MG63 (cell line): Measurements from ENCODE around the gene OR2V2. TPM values are rescaled to one million over a fixed set of nuclear protein-coding genes. Genes with fewer than 3 reads are reported as not detected.

ENCODE experiments used
- DNase-seq: peaks from one replicate; pipeline ENCODE4 v3.0.0-alpha.2; 2020
- H3K27me3 ChIP-seq: fragments of 250-450 bp; sonication (Bioruptor Pico); 2 replicates; pipeline ENCODE4 v1.5.1; 2020; ENCODE audit warnings: mild to moderate bottlenecking, moderate library complexity
- H3K36me3 ChIP-seq: fragments of 250-450 bp; sonication (Bioruptor Pico); 2 replicates; pipeline ENCODE4 v1.5.1; 2020; ENCODE audit warnings: mild to moderate bottlenecking, moderate library complexity
- H3K4me3 ChIP-seq: fragments of 250-450 bp; sonication (Bioruptor Pico); 2 replicates; pipeline ENCODE4 v1.5.1; 2020; ENCODE audit warnings: mild to moderate bottlenecking, moderate library complexity
- H3K9me3 ChIP-seq: fragments of 250-450 bp; sonication (Bioruptor Pico); 2 replicates; pipeline ENCODE4 v1.5.1; 2020; ENCODE audit warnings: mild to moderate bottlenecking, moderate library complexity
- total RNA-seq: library from RNA; depleted of rRNA; stranded (reverse); fragments of >200 nt; shearing (Covaris generic); gene quantifications from 2 replicates; pipeline ENCODE4 v1.2.3, GENCODE V29; 2014; ENCODE audit warnings: low replicate concordance

OR2V2 gene
- total RNA-seq, 1 experiment from 2014 or later: not detected

- no peaks in the 10 kb centered on the region for H3K27me3 ChIP-seq
- peak overlapping the region; percentile 87 for H3K4me3 ChIP-seq
- peaks cover 6% of the 10 kb centered on the region for H3K36me3 ChIP-seq
- peak; percentile 61 for DNase-seq
- H3K9me3 ChIP-seq: no peaks in the 10 kb centered on the region
Measured at GRCh38 chr5:181190711-181191525, 43.5 kb downstream of the OR2V2 start.

GRCh38 chr5:181191526-181192336 is 44.3 kb downstream of the OR2V2 start:
- Histone ChIP-seq H3K9me3 (no peaks in the 10 kb centered on the region), H3K27me3 (no peaks in the 10 kb centered on the region), H3K4me3 (peak overlapping the region; percentile 87), H3K36me3 (peaks cover 6% of the 10 kb centered on the region)
- DNase-seq: peak; percentile 97

GRCh38 chr5:181192337-181193046 is 45.1 kb downstream of the OR2V2 start:
- Histone ChIP-seq H3K9me3 (no peaks in the 10 kb centered on the region), H3K36me3 (peaks cover 6% of the 10 kb centered on the region), H3K27me3 (no peaks in the 10 kb centered on the region), H3K4me3 (peak overlapping the region; percentile 87)
- no peak for DNase-seq

- DNase-seq: no peak
- Histone ChIP-seq H3K4me3 (no peak overlapping the region), H3K36me3 (peaks cover 6% of the 10 kb centered on the region), H3K27me3 (no peaks in the 10 kb centered on the region), H3K9me3 (no peaks in the 10 kb centered on the region)
Measured at GRCh38 chr5:181193656-181194055, 46.3 kb downstream of the OR2V2 start.

GRCh38 chr5:181194489-181195248 is 47.3 kb downstream of the OR2V2 start:
- Histone ChIP-seq H3K27me3 (no peaks in the 10 kb centered on the region), H3K4me3 (no peak overlapping the region), H3K9me3 (no peaks in the 10 kb centered on the region), H3K36me3 (peaks cover 6% of the 10 kb centered on the region)
- no peak for DNase-seq

GRCh38 chr5:181195249-181195761 is 47.9 kb downstream of the OR2V2 start:
- DNase-seq: no peak
- Histone ChIP-seq H3K4me3 (no peak overlapping the region), H3K9me3 (no peaks in the 10 kb centered on the region), H3K36me3 (peaks cover 6% of the 10 kb centered on the region), H3K27me3 (no peaks in the 10 kb centered on the region)

- no peaks in the 10 kb centered on the region for H3K9me3 ChIP-seq
- no peak overlapping the region for H3K4me3 ChIP-seq
- H3K36me3 ChIP-seq: peaks cover 6% of the 10 kb centered on the region
- no peaks in the 10 kb centered on the region for H3K27me3 ChIP-seq
- no peak for DNase-seq
Measured at GRCh38 chr5:181197326-181197951, 50.1 kb downstream of the OR2V2 start.

- DNase-seq: no peak
- peaks cover 10% of the 10 kb centered on the region for H3K36me3 ChIP-seq
- H3K27me3 ChIP-seq: no peaks in the 10 kb centered on the region
- no peaks in the 10 kb centered on the region for H3K9me3 ChIP-seq
- no peak overlapping the region for H3K4me3 ChIP-seq
Measured at GRCh38 chr5:181198106-181198685, 50.8 kb downstream of the OR2V2 start.

- DNase-seq: no peak
- Histone ChIP-seq H3K4me3 (no peak overlapping the region), H3K36me3 (peaks cover 9% of the 10 kb centered on the region)
Measured at GRCh38 chr5:181198905-181199519, 51.6 kb downstream of the OR2V2 start.

GRCh38 chr5:181199881-181200638 is 52.7 kb downstream of the OR2V2 start:
- Histone ChIP-seq H3K4me3 (no peak overlapping the region), H3K9me3 (no peaks in the 10 kb centered on the region), H3K27me3 (no peaks in the 10 kb centered on the region), H3K36me3 (peaks cover 4% of the 10 kb centered on the region)
- DNase-seq: no peak

More at GRCh38 chr5:181198905-181199519, 51.6 kb downstream of the OR2V2 start:
- H3K27me3 ChIP-seq: no peaks in the 10 kb centered on the region
- no peaks in the 10 kb centered on the region for H3K9me3 ChIP-seq

GRCh38 chr5:181200816-181201215 is 53.4 kb downstream of the OR2V2 start:
- peaks cover 4% of the 10 kb centered on the region for H3K36me3 ChIP-seq
- H3K27me3 ChIP-seq: no peaks in the 10 kb centered on the region
- DNase-seq: no peak
- no peaks in the 10 kb centered on the region for H3K9me3 ChIP-seq
- no peak overlapping the region for H3K4me3 ChIP-seq

GRCh38 chr5:181203093-181203711 is 55.8 kb downstream of the OR2V2 start:
- Histone ChIP-seq H3K9me3 (no peaks in the 10 kb centered on the region), H3K36me3 (peaks cover 4% of the 10 kb centered on the region), H3K27me3 (no peaks in the 10 kb centered on the region), H3K4me3 (peak overlapping the region; percentile 75)
- no peak for DNase-seq

- DNase-seq: peak; percentile 38
- no peaks in the 10 kb centered on the region for H3K9me3 ChIP-seq
- peaks cover 4% of the 10 kb centered on the region for H3K36me3 ChIP-seq
Measured at GRCh38 chr5:181203777-181204112, 56.4 kb downstream of the OR2V2 start.

GRCh38 chr5:181204113-181204825 is 56.9 kb downstream of the OR2V2 start:
- H3K4me3 ChIP-seq: peak overlapping the region; percentile 75
- H3K9me3 ChIP-seq: no peaks in the 10 kb centered on the region
- DNase-seq: peak; percentile 57
- H3K36me3 ChIP-seq: peaks cover 4% of the 10 kb centered on the region
- H3K27me3 ChIP-seq: no peaks in the 10 kb centered on the region

More at GRCh38 chr5:181203777-181204112, 56.4 kb downstream of the OR2V2 start:
- Histone ChIP-seq H3K27me3 (no peaks in the 10 kb centered on the region), H3K4me3 (peak overlapping the region; percentile 75)
